ENCODE results near the gene STEAP1B.
"Not testable (repeated sequence)": the region's sequence is repeated elsewhere in the genome, so short reads cannot be mapped to it uniquely, and the experiment has no call there.

- TF ChIP-seq CTCF (conservative IDR thresholded peaks at IDR 0.05; ENCODE audit: low read depth, low read length) = peak; percentile 48
- not testable (repeated sequence) for TF ChIP-seq MXI1 (IDR thresholded peaks at IDR 0.05; ENCODE audit: borderline replicate concordance, low read depth, low read length); POLR2A (IDR thresholded peaks at IDR 0.05; ENCODE audit: low read depth, low read length); MAZ (IDR thresholded peaks at IDR 0.05; ENCODE audit: borderline replicate concordance, low read depth, low read length)
These were observed 1.3 kb upstream of the STEAP1B start for GRCh38 chr7:22501336-22501735.
